CD14-positive monocyte (primary cell): ENCODE results near the gene NBEA. TPM values are rescaled to one million over a fixed set of nuclear protein-coding genes. Genes with fewer than 3 reads are reported as not detected.

Experiments used
- DNase-seq, 3 donors: peaks; one replicate each; pipeline ENCODE4 v3.0.0-alpha.2; 2011 to 2022
- H2AFZ ChIP-seq: 2 replicates; pipeline ENCODE4 v1.6.0; 2012; ENCODE audit warnings: mild to moderate bottlenecking, low read depth, low read length, inconsistent platforms; ENCODE audit not compliant: insufficient read depth, poor library complexity, severe bottlenecking
- H3K27ac ChIP-seq, 2 donors: 1 replicate in 1 of 2; 2 replicates in 1 of 2; pipeline ENCODE4 v1.5.1; 2012 to 2013; ENCODE audit warnings: low read length in 2 of 2, control low read depth in 1 of 2, inconsistent platforms in 1 of 2, low read depth in 1 of 2, mild to moderate bottlenecking in 1 of 2
- H3K27me3 ChIP-seq, 2 donors: one replicate each; pipeline versions ENCODE4 v1.6.0 to v1.6.1; 2011 to 2013; ENCODE audit warnings: low read length in 2 of 2; ENCODE audit not compliant: control insufficient read depth in 2 of 2, insufficient read depth in 2 of 2
- H3K36me3 ChIP-seq, 2 donors: replicated peaks in 1 of 2; 1 replicate in 1 of 2; 2 replicates in 1 of 2; pipeline versions ENCODE4 v1.5.1 to v1.6.1; 2012 to 2013; ENCODE audit warnings: low read length in 2 of 2, control low read depth in 1 of 2, inconsistent platforms in 1 of 2, mild to moderate bottlenecking in 1 of 2; ENCODE audit not compliant: insufficient read depth in 2 of 2, control insufficient read depth in 1 of 2
- H3K4me1 ChIP-seq, 2 donors: 1 replicate in 1 of 2; 2 replicates in 1 of 2; pipeline versions ENCODE4 v1.5.1 to v1.6.1; 2012 to 2013; ENCODE audit warnings: low read length in 2 of 2, control low read depth in 1 of 2, inconsistent platforms in 1 of 2, mild to moderate bottlenecking in 1 of 2, moderate library complexity in 1 of 2; ENCODE audit not compliant: insufficient read depth in 2 of 2, control insufficient read depth in 1 of 2
- H3K4me2 ChIP-seq: replicated peaks from 2 replicates; pipeline ENCODE3; 2012; ENCODE audit warnings: low read length, moderate library complexity, mild to moderate bottlenecking; ENCODE audit not compliant: poor library complexity, severe bottlenecking; ENCODE audit errors: extremely low read depth
- H3K4me3 ChIP-seq, 3 experiments: fragments of 200-600 bp in 1 of 3; sonication (generic) in 1 of 3; replicated peaks in 1 of 3; 1 replicate in 2 of 3; 2 replicates in 1 of 3; pipeline ENCODE4 v1.5.1; 2011 to 2013; ENCODE audit warnings: low read length in 3 of 3, mild to moderate bottlenecking in 3 of 3, control low read depth in 2 of 3, low read depth in 2 of 3, inconsistent platforms in 1 of 3, moderate library complexity in 1 of 3
- H3K79me2 ChIP-seq: 2 replicates; pipeline ENCODE4 v1.6.0; 2012; ENCODE audit warnings: mild to moderate bottlenecking, control low read depth, inconsistent platforms, low read length, moderate library complexity; ENCODE audit not compliant: insufficient read depth
- H3K9ac ChIP-seq: 2 replicates; pipeline ENCODE4 v1.6.0; 2017; ENCODE audit warnings: low read length, mild to moderate bottlenecking; ENCODE audit not compliant: insufficient read depth, poor library complexity, severe bottlenecking
- H3K9me3 ChIP-seq, 2 donors: replicated peaks in 1 of 2; 1 replicate in 1 of 2; 2 replicates in 1 of 2; pipeline versions ENCODE4 v1.5.1 to v1.6.1; 2012 to 2013; ENCODE audit warnings: low read length in 2 of 2, control low read depth in 1 of 2; ENCODE audit not compliant: control insufficient read depth in 1 of 2, insufficient read depth in 1 of 2
- H4K20me1 ChIP-seq: 2 replicates; pipeline ENCODE4 v1.6.0; 2012; ENCODE audit warnings: mild to moderate bottlenecking, low read length, control low read depth, moderate library complexity; ENCODE audit not compliant: insufficient read depth
- H3K27ac Mint-ChIP-seq, 7 donors: one replicate each; pipeline ENCODE4 v1.8.0; 2020; ENCODE audit warnings: mild to moderate bottlenecking in 7 of 7, mixed read lengths in 7 of 7, moderate library complexity in 6 of 7, inconsistent platforms in 2 of 7
- H3K27me3 Mint-ChIP-seq, 3 donors: one replicate each; pipeline ENCODE4 v1.8.0; 2021 to 2022; ENCODE audit warnings: low read depth in 3 of 3, mild to moderate bottlenecking in 3 of 3, mixed read lengths in 3 of 3, moderate library complexity in 3 of 3, inconsistent platforms in 1 of 3
- H3K36me3 Mint-ChIP-seq, 2 donors: one replicate each; pipeline ENCODE4 v1.8.0; 2020; ENCODE audit warnings: mixed read lengths in 2 of 2, inconsistent platforms in 1 of 2, mild to moderate bottlenecking in 1 of 2
- H3K4me1 Mint-ChIP-seq: one replicate; pipeline ENCODE4 v1.8.0; 2020; ENCODE audit warnings: mild to moderate bottlenecking, mixed read lengths
- H3K4me3 Mint-ChIP-seq, 2 donors: one replicate each; pipeline ENCODE4 v1.8.0; 2020; ENCODE audit warnings: mild to moderate bottlenecking in 2 of 2, mixed read lengths in 2 of 2, moderate library complexity in 1 of 2
- H3K9me3 Mint-ChIP-seq, 7 donors: one replicate each; pipeline ENCODE4 v1.8.0; 2020 to 2022; ENCODE audit warnings: mixed read lengths in 7 of 7, mild to moderate bottlenecking in 6 of 7, moderate library complexity in 6 of 7, inconsistent platforms in 2 of 7
- WGBS: methylation state at CpG from one replicate; pipeline ENCODE4 v1.1.5; 2013; ENCODE audit warnings: missing lambda C conversion rate; ENCODE audit not compliant: insufficient coverage; 5-methylcytosine and 5-hydroxymethylcytosine counted together
- intact Hi-C, 2 donors: fragments of 100-400 bp; cut with micrococcal nuclease; formaldehyde crosslinking; loops; one replicate each; pipeline versions ENCODE4 v1.15.0 to v1.15.1; 2023
- polyA plus RNA-seq, 3 donors: library from polyadenylated mRNA; depleted of rRNA in 1 of 3; unstranded in 2 of 3; stranded (reverse) in 1 of 3; fragments of 300-500 nt in 2 of 3; fragments of >200 nt in 1 of 3; fragmentation: Illumina TruSeq in 2 of 3; gene quantifications; 1 replicate in 2 of 3; 2 replicates in 1 of 3; pipeline ENCODE4 v1.2.3, GENCODE V29; 2012 to 2021
- TF ChIP-seq, protein P1 (sequence below): fragments of 200-600 bp; IDR thresholded peaks from one replicate; pipeline ENCODE4 v1.8.0; 2022; ENCODE audit warnings: antibody characterized with exemption, mild to moderate bottlenecking

The NBEA gene
- polyA plus RNA-seq, 3 donors = 0.03 to 0.23 (median 0.08) TPM

DNA sequence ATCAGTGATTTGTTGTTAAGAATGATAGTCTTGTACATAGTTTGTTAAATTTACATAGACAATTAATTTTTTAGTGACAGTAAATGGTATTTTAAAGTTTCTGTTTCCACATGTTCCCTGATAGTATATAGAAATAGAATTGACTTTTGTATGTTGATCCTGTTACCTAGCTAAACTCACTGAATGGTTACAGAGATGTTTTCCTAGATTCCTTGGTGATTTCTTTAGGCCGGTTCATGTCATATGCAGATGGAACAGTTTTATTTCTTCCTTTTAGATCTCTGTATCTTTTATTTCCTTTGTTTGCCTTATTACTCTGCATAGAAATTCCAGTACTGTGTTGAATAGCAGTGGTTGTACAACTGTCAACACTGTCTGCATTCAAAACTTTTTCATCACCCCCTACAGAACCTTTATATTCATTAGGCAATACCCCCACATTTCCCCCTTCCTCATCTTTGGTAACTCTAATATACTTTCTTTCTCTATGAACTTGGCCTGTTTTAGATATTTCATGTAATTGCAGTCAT lies 86.3 kb downstream of the NBEA start:
- no peak overlapping the region for H3K4me3 ChIP-seq
- H3K79me2 ChIP-seq = no peaks in the 10 kb centered on the region
- no peaks in the 10 kb centered on the region for H3K4me1 ChIP-seq
- no peak overlapping the region for H3K4me3 Mint-ChIP-seq
- no peaks in the 10 kb centered on the region for H3K27me3 Mint-ChIP-seq
- no peaks in the 10 kb centered on the region for H3K36me3 ChIP-seq
- TF ChIP-seq, protein P1, sequence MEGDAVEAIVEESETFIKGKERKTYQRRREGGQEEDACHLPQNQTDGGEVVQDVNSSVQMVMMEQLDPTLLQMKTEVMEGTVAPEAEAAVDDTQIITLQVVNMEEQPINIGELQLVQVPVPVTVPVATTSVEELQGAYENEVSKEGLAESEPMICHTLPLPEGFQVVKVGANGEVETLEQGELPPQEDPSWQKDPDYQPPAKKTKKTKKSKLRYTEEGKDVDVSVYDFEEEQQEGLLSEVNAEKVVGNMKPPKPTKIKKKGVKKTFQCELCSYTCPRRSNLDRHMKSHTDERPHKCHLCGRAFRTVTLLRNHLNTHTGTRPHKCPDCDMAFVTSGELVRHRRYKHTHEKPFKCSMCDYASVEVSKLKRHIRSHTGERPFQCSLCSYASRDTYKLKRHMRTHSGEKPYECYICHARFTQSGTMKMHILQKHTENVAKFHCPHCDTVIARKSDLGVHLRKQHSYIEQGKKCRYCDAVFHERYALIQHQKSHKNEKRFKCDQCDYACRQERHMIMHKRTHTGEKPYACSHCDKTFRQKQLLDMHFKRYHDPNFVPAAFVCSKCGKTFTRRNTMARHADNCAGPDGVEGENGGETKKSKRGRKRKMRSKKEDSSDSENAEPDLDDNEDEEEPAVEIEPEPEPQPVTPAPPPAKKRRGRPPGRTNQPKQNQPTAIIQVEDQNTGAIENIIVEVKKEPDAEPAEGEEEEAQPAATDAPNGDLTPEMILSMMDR = no peak
- H4K20me1 ChIP-seq = no peaks in the 10 kb centered on the region
- no peaks in the 10 kb centered on the region for H3K36me3 Mint-ChIP-seq
- no peak overlapping the region for H3K27ac ChIP-seq
- no peak overlapping the region for H3K27ac Mint-ChIP-seq
- WGBS = no CpG with 5 or more reads among the region's 1 CpG
- H2AFZ ChIP-seq = no peak overlapping the region
- no peaks in the 10 kb centered on the region for H3K27me3 ChIP-seq
- peaks cover 0 to 9% of the 10 kb centered on the region in 2 donors for H3K9me3 ChIP-seq
- intact Hi-C loops = no loop called here
- no peak overlapping the region for H3K9ac ChIP-seq
- H3K4me2 ChIP-seq = no peak overlapping the region
- no peaks in the 10 kb centered on the region for H3K4me1 Mint-ChIP-seq
- no peak for DNase-seq
- H3K9me3 Mint-ChIP-seq = peaks cover 8 to 26% (median 11%) of the 10 kb centered on the region in 7 donors

DNA sequence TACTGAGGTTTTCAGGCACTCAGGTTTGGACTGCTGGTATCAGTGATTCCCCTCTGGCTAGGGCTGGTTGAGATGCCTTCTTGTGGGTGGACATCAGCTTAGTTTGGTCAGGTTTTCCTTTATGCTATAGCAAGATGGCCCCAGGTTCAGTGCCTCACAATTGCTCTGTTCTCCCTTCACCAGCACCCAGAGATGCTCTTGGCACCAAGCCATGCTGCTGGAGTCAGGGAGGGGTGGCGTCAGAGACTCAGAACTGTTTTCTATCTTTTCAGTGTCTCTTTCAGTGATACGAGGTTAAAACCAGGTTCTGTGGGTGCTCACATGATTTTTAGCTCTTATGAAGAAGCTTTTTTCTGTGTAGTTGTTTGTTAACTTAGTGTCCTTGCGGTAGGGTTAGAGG lies 96.9 kb downstream of the NBEA start:
- no peaks in the 10 kb centered on the region for H3K27me3 Mint-ChIP-seq
- 86% methylated on average over 1 of the region's 3 CpGs for WGBS
- peaks cover 11 to 13% of the 10 kb centered on the region in 2 donors for H3K9me3 ChIP-seq
- no peak overlapping the region for H3K27ac Mint-ChIP-seq
- peaks cover 3 to 14% (median 8%) of the 10 kb centered on the region in 7 donors for H3K9me3 Mint-ChIP-seq
- H3K4me1 ChIP-seq = no peaks in the 10 kb centered on the region
- TF ChIP-seq, protein P1 = no peak
- H3K27me3 ChIP-seq = no peaks in the 10 kb centered on the region
- H3K4me2 ChIP-seq = no peak overlapping the region
- H3K79me2 ChIP-seq = no peaks in the 10 kb centered on the region
- H3K4me3 Mint-ChIP-seq = no peak overlapping the region
- no peak overlapping the region for H3K4me3 ChIP-seq
- H4K20me1 ChIP-seq = no peaks in the 10 kb centered on the region
- no peak for DNase-seq
- no peak overlapping the region for H3K9ac ChIP-seq
- H3K36me3 Mint-ChIP-seq = no peaks in the 10 kb centered on the region
- intact Hi-C loops = no loop called here
- H2AFZ ChIP-seq = no peak overlapping the region
- no peak overlapping the region for H3K27ac ChIP-seq
- no peaks in the 10 kb centered on the region for H3K36me3 ChIP-seq
- H3K4me1 Mint-ChIP-seq = no peaks in the 10 kb centered on the region
